ENCODE results near the gene PVALEF. TPM values are rescaled to one million over a fixed set of nuclear protein-coding genes. Genes with fewer than 3 reads are reported as not detected.

The PVALEF gene
- total RNA-seq, 4 donors from 2014 or later: not detected

DNA sequence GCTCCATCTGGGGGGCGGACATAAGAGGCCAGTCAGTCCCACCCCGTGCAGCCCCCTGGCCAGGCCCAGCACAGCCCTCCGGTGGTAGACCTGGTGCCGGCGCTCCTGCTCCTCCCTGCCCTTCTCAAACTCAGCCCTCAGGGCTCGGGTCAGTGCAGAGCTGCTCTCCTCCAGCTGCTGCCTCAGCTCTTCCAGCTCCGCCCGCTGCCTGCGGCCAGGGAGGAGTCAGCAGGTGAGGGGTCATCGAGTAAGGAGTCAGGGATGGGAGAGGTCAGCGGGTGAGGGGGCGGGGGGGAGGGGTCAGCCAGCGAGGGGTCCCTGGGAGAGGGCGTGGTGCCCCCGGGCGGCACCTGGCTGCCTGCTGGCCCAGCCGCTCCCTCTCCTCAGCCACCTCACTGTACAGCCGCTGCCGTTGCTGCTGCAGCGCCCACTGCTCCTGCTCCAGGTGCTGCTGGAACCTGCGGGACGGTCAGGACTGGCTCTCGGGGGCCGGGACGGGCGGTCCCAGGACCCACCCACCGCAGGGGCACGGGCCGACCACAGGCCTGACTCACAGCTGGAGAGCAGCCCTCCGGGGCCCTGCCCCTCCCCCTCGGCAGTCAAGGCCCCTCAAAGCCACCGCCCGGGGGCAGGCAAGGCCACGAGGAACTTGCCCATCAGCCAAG, 27.2 kb downstream of the PVALEF start:
- Histone ChIP-seq H3K36me3 (peaks cover 0 to 62% (median 29%) of the 10 kb centered on the region in 4 donors), H3K4me3 (no peak overlapping the region), H3K27me3 (no peaks in the 10 kb centered on the region), H3K27ac (replicated peaks in 1 of 4) (no peak overlapping the region), H3K9me3 (no peaks in the 10 kb centered on the region), H3K4me1 (peaks cover 0 to 19% (median 2%) of the 10 kb centered on the region in 4 donors)
- 85% methylated on average over 22 of the region's 34 CpGs for WGBS
- intact Hi-C loops (cut with DNase I): no loop called here
- TF ChIP-seq POLR2AphosphoS5 (IDR thresholded peaks at IDR 0.05): no peak
- TF ChIP-seq POLR2A (IDR thresholded peaks at IDR 0.05; ENCODE audit: low read depth): no peak
- no peak for TF ChIP-seq EP300 (IDR thresholded peaks at IDR 0.05)
- TF ChIP-seq, protein P1, sequence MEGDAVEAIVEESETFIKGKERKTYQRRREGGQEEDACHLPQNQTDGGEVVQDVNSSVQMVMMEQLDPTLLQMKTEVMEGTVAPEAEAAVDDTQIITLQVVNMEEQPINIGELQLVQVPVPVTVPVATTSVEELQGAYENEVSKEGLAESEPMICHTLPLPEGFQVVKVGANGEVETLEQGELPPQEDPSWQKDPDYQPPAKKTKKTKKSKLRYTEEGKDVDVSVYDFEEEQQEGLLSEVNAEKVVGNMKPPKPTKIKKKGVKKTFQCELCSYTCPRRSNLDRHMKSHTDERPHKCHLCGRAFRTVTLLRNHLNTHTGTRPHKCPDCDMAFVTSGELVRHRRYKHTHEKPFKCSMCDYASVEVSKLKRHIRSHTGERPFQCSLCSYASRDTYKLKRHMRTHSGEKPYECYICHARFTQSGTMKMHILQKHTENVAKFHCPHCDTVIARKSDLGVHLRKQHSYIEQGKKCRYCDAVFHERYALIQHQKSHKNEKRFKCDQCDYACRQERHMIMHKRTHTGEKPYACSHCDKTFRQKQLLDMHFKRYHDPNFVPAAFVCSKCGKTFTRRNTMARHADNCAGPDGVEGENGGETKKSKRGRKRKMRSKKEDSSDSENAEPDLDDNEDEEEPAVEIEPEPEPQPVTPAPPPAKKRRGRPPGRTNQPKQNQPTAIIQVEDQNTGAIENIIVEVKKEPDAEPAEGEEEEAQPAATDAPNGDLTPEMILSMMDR (IDR thresholded peaks at IDR 0.05): no peak
- no peak for DNase-seq (ENCODE audit: extremely low spot score)

GRCh38 chr17:81193051-81193410, 27.7 kb downstream of the PVALEF start:
- Histone ChIP-seq H3K4me3 (no peak overlapping the region), H3K9me3 (no peaks in the 10 kb centered on the region), H3K27ac (replicated peaks in 1 of 4) (no peak overlapping the region), H3K4me1 (peaks cover 0 to 19% (median 3%) of the 10 kb centered on the region in 4 donors), H3K27me3 (no peaks in the 10 kb centered on the region), H3K36me3 (peaks cover 0 to 68% (median 34%) of the 10 kb centered on the region in 4 donors)
- TF ChIP-seq POLR2A (IDR thresholded peaks at IDR 0.05; ENCODE audit: low read depth) (no peak), POLR2AphosphoS5 (IDR thresholded peaks at IDR 0.05) (no peak), EP300 (IDR thresholded peaks at IDR 0.05) (no peak)
- TF ChIP-seq, protein P1 (IDR thresholded peaks at IDR 0.05): no peak
- 91% methylated on average over 4 of the region's 17 CpGs for WGBS
- intact Hi-C loops (cut with DNase I): no loop called here
- no peak for DNase-seq (ENCODE audit: extremely low spot score)

- DNase-seq (ENCODE audit: extremely low spot score): no peak
- intact Hi-C loops (cut with DNase I): no loop called here
- Histone ChIP-seq H3K36me3 (peaks cover 0 to 74% (median 38%) of the 10 kb centered on the region in 4 donors), H3K4me3 (no peak overlapping the region), H3K27me3 (no peaks in the 10 kb centered on the region), H3K27ac (replicated peaks in 1 of 4) (no peak overlapping the region), H3K9me3 (no peaks in the 10 kb centered on the region), H3K4me1 (peaks cover 0 to 19% (median 4%) of the 10 kb centered on the region in 4 donors)
- TF ChIP-seq POLR2A (IDR thresholded peaks at IDR 0.05; ENCODE audit: low read depth) (no peak), POLR2AphosphoS5 (IDR thresholded peaks at IDR 0.05) (no peak), EP300 (IDR thresholded peaks at IDR 0.05) (no peak)
- TF ChIP-seq, protein P1 (IDR thresholded peaks at IDR 0.05): no peak
- WGBS: 94% methylated on average over 20 of the region's 38 CpGs
Observed at GRCh38 chr17:81193470-81194224, 28.3 kb downstream of the PVALEF start.

- no peaks in the 10 kb centered on the region for H3K27me3 ChIP-seq
- H3K4me3 ChIP-seq: no peak overlapping the region
- H3K27ac ChIP-seq (replicated peaks in 1 of 4): no peak overlapping the region
- no peak for DNase-seq (ENCODE audit: extremely low spot score)
- peaks cover 0 to 19% (median 7%) of the 10 kb centered on the region in 4 donors for H3K4me1 ChIP-seq
- TF ChIP-seq POLR2AphosphoS5 (IDR thresholded peaks at IDR 0.05): no peak
- no peaks in the 10 kb centered on the region for H3K9me3 ChIP-seq
- intact Hi-C loops (cut with DNase I): no loop called here
- peaks cover 0 to 75% (median 43%) of the 10 kb centered on the region in 4 donors for H3K36me3 ChIP-seq
- WGBS: 78% methylated on average over 11 of the region's 21 CpGs
Observed at GRCh38 chr17:81194225-81194760, 29.0 kb downstream of the PVALEF start.

Measured in esophagus muscularis mucosa (tissue), 4 donors.